ENCODE results near the gene RDX. TPM values are rescaled to one million over a fixed set of nuclear protein-coding genes. Genes with fewer than 3 reads are reported as not detected.

The RDX gene
- total RNA-seq, 1 donor from 2014 or later = 103 TPM

GRCh38 chr11:110172468-110173065 is 123.8 kb downstream of the RDX start:
- DNase-seq (ENCODE audit: low read depth) = no peak
- H3K4me3 ChIP-seq (ENCODE audit: low read depth, low read length) = no peak overlapping the region
- TF ChIP-seq, protein P1, sequence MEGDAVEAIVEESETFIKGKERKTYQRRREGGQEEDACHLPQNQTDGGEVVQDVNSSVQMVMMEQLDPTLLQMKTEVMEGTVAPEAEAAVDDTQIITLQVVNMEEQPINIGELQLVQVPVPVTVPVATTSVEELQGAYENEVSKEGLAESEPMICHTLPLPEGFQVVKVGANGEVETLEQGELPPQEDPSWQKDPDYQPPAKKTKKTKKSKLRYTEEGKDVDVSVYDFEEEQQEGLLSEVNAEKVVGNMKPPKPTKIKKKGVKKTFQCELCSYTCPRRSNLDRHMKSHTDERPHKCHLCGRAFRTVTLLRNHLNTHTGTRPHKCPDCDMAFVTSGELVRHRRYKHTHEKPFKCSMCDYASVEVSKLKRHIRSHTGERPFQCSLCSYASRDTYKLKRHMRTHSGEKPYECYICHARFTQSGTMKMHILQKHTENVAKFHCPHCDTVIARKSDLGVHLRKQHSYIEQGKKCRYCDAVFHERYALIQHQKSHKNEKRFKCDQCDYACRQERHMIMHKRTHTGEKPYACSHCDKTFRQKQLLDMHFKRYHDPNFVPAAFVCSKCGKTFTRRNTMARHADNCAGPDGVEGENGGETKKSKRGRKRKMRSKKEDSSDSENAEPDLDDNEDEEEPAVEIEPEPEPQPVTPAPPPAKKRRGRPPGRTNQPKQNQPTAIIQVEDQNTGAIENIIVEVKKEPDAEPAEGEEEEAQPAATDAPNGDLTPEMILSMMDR (conservative IDR thresholded peaks at IDR 0.05; ENCODE audit: low read depth, low read length) = no peak

DNA sequence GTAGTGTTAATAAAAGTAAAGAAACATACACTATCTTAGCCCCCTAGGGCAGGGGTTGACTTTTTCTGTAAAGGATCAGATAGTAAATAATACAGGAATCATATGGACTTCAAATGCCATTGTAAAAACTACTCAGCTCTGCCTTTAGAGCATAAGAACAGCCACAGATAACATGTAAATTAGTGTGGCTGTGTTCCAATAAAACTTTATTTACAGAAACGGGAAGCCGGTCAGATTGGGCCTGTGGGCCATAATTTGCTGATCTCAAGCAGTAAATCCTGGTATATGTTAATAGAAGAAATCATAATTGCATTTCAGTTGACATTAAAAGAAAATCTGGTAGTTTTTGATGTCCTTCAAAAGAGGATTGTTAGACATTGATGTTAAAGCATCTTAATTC is 126.7 kb downstream of the RDX start:
- H3K4me3 ChIP-seq (ENCODE audit: low read depth, low read length) = no peak overlapping the region
- TF ChIP-seq, protein P1 (conservative IDR thresholded peaks at IDR 0.05; ENCODE audit: low read depth, low read length) = no peak
- DNase-seq (ENCODE audit: low read depth) = no peak

- TF ChIP-seq, protein P1 (conservative IDR thresholded peaks at IDR 0.05; ENCODE audit: low read depth, low read length) = no peak
- no peak overlapping the region for H3K4me3 ChIP-seq (ENCODE audit: low read depth, low read length)
- DNase-seq (ENCODE audit: low read depth) = no peak
These were observed 128.2 kb downstream of the RDX start for GRCh38 chr11:110168033-110168803.

DNA sequence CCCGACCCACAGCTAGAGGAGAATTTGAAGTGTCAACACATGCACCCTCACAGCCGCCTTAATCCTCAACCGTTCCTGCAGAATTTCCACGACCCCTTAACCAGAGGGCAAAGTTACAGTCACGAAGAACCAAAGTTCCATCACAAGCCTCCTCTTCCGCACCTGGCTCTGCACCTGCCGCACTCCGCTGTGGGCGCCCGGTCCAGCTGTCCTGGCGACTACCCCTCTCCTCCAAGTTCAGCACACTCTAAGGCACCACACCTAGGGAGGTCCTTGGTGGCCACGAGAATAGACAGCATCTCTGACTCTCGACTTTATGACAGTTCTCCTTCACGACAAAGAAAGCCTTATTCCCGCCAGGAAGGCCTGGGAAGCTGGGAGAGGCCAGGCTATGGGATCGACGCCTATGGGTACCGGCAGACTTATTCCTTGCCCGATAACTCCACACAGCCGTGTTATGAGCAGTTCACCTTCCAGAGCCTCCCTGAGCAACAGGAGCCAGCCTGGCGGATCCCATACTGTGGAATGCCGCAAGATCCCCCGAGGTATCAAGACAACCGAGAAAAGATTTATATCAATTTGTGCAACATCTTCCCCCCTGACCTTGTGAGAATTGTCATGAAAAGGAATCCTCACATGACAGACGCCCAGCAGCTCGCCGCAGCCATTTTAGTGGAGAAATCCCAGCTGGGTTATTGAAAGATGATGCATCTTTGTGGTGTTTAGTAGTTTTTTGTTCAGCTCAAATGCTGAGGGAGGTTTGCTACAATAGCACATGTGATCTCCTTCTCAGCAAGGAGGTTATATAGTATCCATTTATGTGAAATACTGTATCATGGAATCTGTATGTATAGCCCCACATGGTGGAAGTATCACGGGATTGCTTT is 131.1 kb downstream of the RDX start:
- no peak for DNase-seq (ENCODE audit: low read depth)
- TF ChIP-seq, protein P1 (conservative IDR thresholded peaks at IDR 0.05; ENCODE audit: low read depth, low read length) = no peak
- no peak overlapping the region for H3K4me3 ChIP-seq (ENCODE audit: low read depth, low read length)

DNA sequence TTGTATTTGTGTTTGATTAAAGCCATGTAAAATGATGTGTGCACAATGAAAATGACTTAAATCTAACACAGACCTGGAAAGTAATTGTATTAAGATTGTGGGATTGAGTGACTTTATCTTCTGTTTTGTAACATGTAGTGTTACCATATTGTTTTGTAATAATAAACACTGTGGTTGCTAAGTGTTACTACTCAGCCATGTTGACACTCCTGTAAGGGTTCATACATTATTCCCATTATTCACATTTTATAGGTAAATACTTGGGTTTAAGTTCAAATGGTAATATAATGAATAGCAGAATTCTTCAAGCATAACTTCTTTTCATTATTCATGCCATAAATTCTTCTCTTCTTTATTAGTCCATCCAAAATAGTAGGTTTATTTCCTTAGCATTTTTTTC is 134.2 kb downstream of the RDX start:
- TF ChIP-seq, protein P1 (conservative IDR thresholded peaks at IDR 0.05; ENCODE audit: low read depth, low read length) = no peak
- no peak for DNase-seq (ENCODE audit: low read depth)
- H3K4me3 ChIP-seq (ENCODE audit: low read depth, low read length) = no peak overlapping the region

- TF ChIP-seq, protein P1 (conservative IDR thresholded peaks at IDR 0.05; ENCODE audit: low read depth, low read length) = no peak
- DNase-seq (ENCODE audit: low read depth) = no peak
- no peak overlapping the region for H3K4me3 ChIP-seq (ENCODE audit: low read depth, low read length)
These were observed 135.4 kb downstream of the RDX start for GRCh38 chr11:110161061-110161460.

All from epithelial cell of proximal tubule (primary cell).